Measurements from ENCODE around the gene PCBP3. TPM values are rescaled to one million over a fixed set of nuclear protein-coding genes. Genes with fewer than 3 reads are reported as not detected.
A peak's percentile ranks its signal among the peaks of the same experiment; 100 is the strongest.

PCBP3 gene
- total and polyA plus RNA-seq, 10 of the 15 experiments (the other 5 are each of a cell fraction or from before 2014, with no cell fraction given), result 0.09 to 1.3 (median 0.46) TPM; not detected in 3

- TF ChIP-seq SKIL (IDR thresholded peaks at IDR 0.05; ENCODE audit: low read depth, poor library complexity, severe bottlenecking) (no peak), TCF12 (IDR thresholded peaks at IDR 0.05; ENCODE audit: low read depth, low read length) (0 out of 2 replicates have a peak, but pooled peaks have one; percentile 12), SMC3 (IDR thresholded peaks at IDR 0.05; ENCODE audit: borderline replicate concordance, low read length) (no peak), TBL1XR1 (IDR thresholded peaks at IDR 0.05; ENCODE audit: low read depth, low read length) (no peak), TCF3 (IDR thresholded peaks at IDR 0.05; ENCODE audit: borderline replicate concordance, insufficient read depth, low read depth, low read length) (0 out of 2 replicates have a peak, but pooled peaks have one; percentile 5)
- TF ChIP-seq, protein P1, sequence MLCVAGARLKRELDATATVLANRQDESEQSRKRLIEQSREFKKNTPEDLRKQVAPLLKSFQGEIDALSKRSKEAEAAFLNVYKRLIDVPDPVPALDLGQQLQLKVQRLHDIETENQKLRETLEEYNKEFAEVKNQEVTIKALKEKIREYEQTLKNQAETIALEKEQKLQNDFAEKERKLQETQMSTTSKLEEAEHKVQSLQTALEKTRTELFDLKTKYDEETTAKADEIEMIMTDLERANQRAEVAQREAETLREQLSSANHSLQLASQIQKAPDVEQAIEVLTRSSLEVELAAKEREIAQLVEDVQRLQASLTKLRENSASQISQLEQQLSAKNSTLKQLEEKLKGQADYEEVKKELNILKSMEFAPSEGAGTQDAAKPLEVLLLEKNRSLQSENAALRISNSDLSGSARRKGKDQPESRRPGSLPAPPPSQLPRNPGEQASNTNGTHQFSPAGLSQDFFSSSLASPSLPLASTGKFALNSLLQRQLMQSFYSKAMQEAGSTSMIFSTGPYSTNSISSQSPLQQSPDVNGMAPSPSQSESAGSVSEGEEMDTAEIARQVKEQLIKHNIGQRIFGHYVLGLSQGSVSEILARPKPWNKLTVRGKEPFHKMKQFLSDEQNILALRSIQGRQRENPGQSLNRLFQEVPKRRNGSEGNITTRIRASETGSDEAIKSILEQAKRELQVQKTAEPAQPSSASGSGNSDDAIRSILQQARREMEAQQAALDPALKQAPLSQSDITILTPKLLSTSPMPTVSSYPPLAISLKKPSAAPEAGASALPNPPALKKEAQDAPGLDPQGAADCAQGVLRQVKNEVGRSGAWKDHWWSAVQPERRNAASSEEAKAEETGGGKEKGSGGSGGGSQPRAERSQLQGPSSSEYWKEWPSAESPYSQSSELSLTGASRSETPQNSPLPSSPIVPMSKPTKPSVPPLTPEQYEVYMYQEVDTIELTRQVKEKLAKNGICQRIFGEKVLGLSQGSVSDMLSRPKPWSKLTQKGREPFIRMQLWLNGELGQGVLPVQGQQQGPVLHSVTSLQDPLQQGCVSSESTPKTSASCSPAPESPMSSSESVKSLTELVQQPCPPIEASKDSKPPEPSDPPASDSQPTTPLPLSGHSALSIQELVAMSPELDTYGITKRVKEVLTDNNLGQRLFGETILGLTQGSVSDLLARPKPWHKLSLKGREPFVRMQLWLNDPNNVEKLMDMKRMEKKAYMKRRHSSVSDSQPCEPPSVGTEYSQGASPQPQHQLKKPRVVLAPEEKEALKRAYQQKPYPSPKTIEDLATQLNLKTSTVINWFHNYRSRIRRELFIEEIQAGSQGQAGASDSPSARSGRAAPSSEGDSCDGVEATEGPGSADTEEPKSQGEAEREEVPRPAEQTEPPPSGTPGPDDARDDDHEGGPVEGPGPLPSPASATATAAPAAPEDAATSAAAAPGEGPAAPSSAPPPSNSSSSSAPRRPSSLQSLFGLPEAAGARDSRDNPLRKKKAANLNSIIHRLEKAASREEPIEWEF (IDR thresholded peaks at IDR 0.05; ENCODE audit: insufficient replicate concordance, low read depth, low read length), result no peak
These were observed 288.0 kb downstream of the PCBP3 start (continued) for GRCh38 chr21:45931397-45931969.

Measured in GM12878 (cell line).